Parathyroid adenoma (tissue), 2 donors: ENCODE measurements around the gene ZDHHC19.

Experiments used
- H2AFZ ChIP-seq: fragments of 300-600 bp; sonication (generic); one replicate; pipeline ENCODE4 v1.7.0; 2017; ENCODE audit warnings: antibody characterized with exemption, mild to moderate bottlenecking
- H3K27ac ChIP-seq: fragments of 300-600 bp; sonication (generic); one replicate; pipeline ENCODE4 v1.7.0; 2017
- H3K27me3 ChIP-seq: fragments of 300-600 bp; sonication (generic); one replicate; pipeline ENCODE4 v1.7.0; 2017; ENCODE audit warnings: low read length; ENCODE audit not compliant: control insufficient read depth, insufficient read depth
- H3K36me3 ChIP-seq: fragments of 300-600 bp; sonication (generic); one replicate; pipeline ENCODE4 v1.7.0; 2017; ENCODE audit warnings: low read length; ENCODE audit not compliant: control insufficient read depth, insufficient read depth
- H3K4me1 ChIP-seq: fragments of 300-600 bp; sonication (generic); one replicate; pipeline ENCODE4 v1.7.0; 2017; ENCODE audit warnings: control low read depth
- H3K4me2 ChIP-seq: fragments of 300-600 bp; sonication (generic); one replicate; pipeline ENCODE4 v1.7.0; 2017; ENCODE audit warnings: low read length
- H3K4me3 ChIP-seq: fragments of 300-600 bp; sonication (generic); one replicate; pipeline ENCODE4 v1.7.0; 2017; ENCODE audit warnings: low read depth, low read length
- H3K79me2 ChIP-seq: fragments of 300-600 bp; sonication (generic); one replicate; pipeline ENCODE4 v1.7.0; 2017; ENCODE audit warnings: control low read depth
- H3K9ac ChIP-seq: fragments of 300-600 bp; sonication (generic); one replicate; pipeline ENCODE4 v1.7.0; 2017; ENCODE audit warnings: mild to moderate bottlenecking
- H3K9me3 ChIP-seq: fragments of 300-600 bp; sonication (generic); one replicate; pipeline ENCODE4 v1.7.0; 2017; ENCODE audit warnings: low read length; ENCODE audit not compliant: control insufficient read depth
- TF ChIP-seq, protein P1 (sequence below): fragments of 300-600 bp; sonication (generic); IDR thresholded peaks from one replicate; pipeline ENCODE4 v1.7.0; 2017; ENCODE audit warnings: antibody characterized with exemption, mild to moderate bottlenecking
- donor health status: primary hyperparathyroidism.

ZDHHC19 gene

DNA sequence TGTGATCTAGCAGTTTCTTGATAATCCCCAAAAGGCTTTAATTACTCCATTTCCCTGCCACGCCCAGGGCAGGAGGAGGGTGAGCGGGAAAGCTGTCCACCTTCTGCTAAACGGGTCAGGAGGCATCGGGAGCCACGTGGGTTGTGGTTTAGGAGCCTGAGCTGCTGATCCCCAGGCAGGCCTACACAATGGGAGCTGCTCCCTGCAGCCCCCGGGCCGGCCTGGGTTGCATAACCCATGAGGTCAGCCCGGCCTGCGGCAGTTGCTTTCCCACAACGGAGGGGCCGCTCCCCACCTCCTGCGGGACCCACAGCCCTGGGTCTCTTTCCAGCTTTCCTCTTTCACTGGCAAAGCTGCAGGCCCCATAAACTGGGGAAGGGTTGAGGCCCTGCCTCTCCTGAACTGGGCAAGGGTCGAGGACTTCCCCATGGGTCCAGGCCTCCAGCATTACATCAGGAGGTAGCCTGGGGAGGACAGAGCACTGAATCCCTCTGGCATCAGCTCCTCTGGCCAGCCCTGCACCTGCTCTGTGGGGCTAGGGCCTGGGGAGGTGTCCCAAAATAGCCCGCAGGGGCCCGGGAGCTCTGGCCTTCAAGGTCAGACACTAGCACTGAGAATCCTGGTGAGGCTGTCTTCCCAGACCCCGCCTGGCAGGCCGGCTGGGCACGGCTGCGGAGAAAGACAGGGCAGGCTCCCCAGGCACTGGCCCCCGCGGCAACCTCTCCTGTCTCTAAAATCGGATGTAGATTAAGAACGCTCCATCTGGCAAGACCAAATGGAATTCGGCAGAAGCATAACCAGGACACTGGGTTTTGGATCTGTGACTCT is 47.3 kb downstream of the ZDHHC19 start:
- Histone ChIP-seq H3K36me3 (no peaks in the 10 kb centered on the region), H2AFZ (no peak overlapping the region), H3K9ac (no peak overlapping the region), H3K79me2 (no peaks in the 10 kb centered on the region), H3K4me1 (no peaks in the 10 kb centered on the region), H3K27me3 (no peaks in the 10 kb centered on the region), H3K9me3 (no peaks in the 10 kb centered on the region), H3K4me3 (no peak overlapping the region), H3K27ac (no peak overlapping the region), H3K4me2 (no peak overlapping the region)
- TF ChIP-seq, protein P1, sequence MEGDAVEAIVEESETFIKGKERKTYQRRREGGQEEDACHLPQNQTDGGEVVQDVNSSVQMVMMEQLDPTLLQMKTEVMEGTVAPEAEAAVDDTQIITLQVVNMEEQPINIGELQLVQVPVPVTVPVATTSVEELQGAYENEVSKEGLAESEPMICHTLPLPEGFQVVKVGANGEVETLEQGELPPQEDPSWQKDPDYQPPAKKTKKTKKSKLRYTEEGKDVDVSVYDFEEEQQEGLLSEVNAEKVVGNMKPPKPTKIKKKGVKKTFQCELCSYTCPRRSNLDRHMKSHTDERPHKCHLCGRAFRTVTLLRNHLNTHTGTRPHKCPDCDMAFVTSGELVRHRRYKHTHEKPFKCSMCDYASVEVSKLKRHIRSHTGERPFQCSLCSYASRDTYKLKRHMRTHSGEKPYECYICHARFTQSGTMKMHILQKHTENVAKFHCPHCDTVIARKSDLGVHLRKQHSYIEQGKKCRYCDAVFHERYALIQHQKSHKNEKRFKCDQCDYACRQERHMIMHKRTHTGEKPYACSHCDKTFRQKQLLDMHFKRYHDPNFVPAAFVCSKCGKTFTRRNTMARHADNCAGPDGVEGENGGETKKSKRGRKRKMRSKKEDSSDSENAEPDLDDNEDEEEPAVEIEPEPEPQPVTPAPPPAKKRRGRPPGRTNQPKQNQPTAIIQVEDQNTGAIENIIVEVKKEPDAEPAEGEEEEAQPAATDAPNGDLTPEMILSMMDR, result no peak

DNA sequence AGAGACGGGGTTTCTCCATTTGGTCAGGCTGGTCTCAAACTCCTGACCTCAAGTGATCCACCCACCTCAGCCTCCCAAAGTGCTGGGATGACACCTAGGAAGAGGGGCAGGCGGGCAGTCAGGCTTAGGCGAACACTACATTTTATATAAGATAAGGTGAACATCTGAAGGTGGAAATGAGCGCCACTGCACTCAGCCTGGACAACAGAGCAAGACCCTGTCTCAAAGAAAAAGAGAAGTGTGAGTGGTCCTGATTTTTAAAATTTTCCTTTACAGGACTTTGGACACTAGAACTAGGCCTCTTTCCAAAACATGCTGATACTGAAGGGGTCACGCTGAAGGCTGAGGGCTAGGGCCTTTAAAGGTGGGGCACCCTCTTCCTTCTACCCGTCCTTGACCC is 48.0 kb downstream of the ZDHHC19 start:
- no peak overlapping the region for H3K27ac ChIP-seq
- TF ChIP-seq, protein P1, result no peak

DNA sequence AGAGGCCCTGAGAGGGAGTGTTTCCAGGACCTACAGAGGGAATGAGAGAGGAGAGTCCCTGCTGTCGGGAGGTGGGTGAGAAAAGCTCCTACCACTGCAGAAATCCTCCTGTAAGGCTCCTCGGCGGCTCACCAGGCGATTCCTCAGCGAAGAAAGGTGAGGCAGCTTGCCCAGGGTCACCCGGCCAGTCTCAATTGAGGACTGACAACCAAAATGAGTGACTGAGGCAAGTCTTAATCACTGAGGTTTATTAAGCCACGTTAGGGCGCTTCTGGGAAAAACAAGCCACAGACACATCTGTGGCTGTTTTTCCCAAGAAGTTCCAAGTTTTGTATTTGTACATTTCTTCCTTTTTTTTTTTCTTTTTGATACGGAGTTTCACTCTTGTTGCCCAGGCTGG is 48.5 kb downstream of the ZDHHC19 start:
- Histone ChIP-seq H3K9ac (no peak overlapping the region), H2AFZ (no peak overlapping the region), H3K27ac (no peak overlapping the region), H3K36me3 (no peaks in the 10 kb centered on the region), H3K4me1 (no peaks in the 10 kb centered on the region), H3K79me2 (no peaks in the 10 kb centered on the region), H3K9me3 (no peaks in the 10 kb centered on the region), H3K27me3 (no peaks in the 10 kb centered on the region), H3K4me3 (no peak overlapping the region), H3K4me2 (no peak overlapping the region)
- TF ChIP-seq, protein P1, result no peak

More for the DNA sequence above, 48.0 kb downstream of the ZDHHC19 start:
- Histone ChIP-seq H3K4me3 (no peak overlapping the region), H3K4me2 (no peak overlapping the region), H3K9me3 (no peaks in the 10 kb centered on the region), H3K27me3 (no peaks in the 10 kb centered on the region), H3K9ac (no peak overlapping the region), H3K4me1 (no peaks in the 10 kb centered on the region), H3K79me2 (no peaks in the 10 kb centered on the region), H3K36me3 (no peaks in the 10 kb centered on the region), H2AFZ (no peak overlapping the region)

DNA sequence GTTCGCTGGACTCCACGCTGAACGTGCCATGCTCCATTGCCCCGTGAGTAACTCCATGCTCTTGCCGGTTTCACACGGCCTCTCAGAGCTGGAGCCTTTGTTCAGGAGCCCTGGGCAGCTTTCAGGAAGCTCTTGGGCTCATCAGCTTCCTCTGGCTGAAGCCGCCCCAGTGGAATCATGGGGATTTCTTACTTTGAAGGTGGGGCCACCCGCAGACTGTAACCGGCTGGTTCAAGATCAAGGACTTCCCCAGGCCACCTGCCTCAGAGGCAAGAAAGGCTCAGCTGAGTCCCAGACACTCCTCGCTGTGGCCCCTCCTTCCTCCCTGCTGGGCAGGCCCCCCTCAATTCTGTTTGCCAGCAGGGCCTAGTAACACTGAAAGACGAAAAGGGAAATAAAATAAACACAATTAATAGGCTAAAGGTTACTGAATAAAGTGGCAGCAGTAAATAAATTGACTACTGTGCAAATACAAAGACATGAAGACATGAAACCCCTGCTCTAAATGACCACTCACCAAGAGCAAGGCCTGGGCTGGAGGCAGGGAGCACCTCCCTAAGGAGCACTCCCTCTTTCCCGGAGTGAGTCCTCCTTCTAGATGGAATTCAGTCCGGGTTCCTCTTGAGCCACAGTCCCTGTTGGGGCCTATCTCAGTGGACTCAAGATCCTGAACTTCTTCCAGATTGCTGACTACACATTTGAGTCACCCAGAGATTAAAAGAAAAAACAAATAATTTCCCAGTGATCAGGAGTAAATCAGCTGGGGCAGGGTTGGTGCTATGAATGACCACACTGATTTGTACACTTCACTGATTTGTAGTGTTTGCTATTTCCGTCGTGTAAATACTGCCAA is 51.0 kb downstream of the ZDHHC19 start:
- Histone ChIP-seq H3K79me2 (no peaks in the 10 kb centered on the region), H3K27me3 (no peaks in the 10 kb centered on the region), H2AFZ (no peak overlapping the region), H3K27ac (no peak overlapping the region), H3K4me3 (no peak overlapping the region), H3K9me3 (no peaks in the 10 kb centered on the region), H3K36me3 (no peaks in the 10 kb centered on the region), H3K9ac (no peak overlapping the region), H3K4me1 (no peaks in the 10 kb centered on the region), H3K4me2 (no peak overlapping the region)
- TF ChIP-seq, protein P1, result no peak
